KG1 (cell line): ENCODE data around the gene DGCR8.
A peak's percentile ranks its signal among the peaks of the same experiment; 100 is the strongest.

Experiments used
- DNase-seq: peaks from one replicate; lab custom pipeline; 2025; lab: John Stamatoyannopoulos, UW

Gene DGCR8

GRCh38 chr22:20079745-20080444 lies at the start of gene DGCR8:
Gene DGCR8 (plus strand): TSS chr22:20080241. CDS start chr22:20085964, 5,723 bp downstream.
- DNase-seq, result peak; percentile 80

DNA sequence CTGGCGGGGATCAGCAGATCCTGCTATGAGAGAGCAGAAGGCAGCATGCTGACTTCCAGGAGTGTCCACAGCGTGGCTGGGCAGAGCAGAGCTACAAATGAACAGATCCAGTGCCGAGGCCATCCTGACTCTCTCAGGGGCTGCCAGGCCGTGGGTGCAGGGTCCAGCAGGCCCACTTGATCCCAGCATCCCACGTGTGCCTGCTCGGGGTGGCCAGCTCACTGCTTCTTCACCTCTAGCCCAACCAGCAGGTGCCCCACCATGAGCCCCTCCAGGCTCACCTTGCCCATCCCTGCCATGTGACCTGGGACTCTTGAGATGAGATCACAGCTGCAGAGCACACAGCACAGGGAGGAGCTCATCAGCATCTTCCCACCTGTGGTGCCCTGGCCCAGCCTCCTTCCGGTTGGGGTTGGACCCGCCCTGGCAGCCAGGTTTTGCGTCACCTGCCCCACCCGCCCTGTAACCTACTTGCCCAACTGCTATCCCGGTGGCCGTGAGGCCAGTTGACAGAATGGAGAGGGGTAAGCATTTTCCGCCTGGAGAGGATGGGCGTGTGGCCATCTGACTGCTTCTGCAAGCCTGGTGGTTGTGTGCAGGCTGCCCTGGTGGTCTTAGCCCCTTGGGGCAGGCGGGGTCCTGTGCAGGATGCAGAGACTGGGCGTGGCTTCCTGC lies 48.2 kb upstream of the DGCR8 start:
- no peak for DNase-seq

DNA sequence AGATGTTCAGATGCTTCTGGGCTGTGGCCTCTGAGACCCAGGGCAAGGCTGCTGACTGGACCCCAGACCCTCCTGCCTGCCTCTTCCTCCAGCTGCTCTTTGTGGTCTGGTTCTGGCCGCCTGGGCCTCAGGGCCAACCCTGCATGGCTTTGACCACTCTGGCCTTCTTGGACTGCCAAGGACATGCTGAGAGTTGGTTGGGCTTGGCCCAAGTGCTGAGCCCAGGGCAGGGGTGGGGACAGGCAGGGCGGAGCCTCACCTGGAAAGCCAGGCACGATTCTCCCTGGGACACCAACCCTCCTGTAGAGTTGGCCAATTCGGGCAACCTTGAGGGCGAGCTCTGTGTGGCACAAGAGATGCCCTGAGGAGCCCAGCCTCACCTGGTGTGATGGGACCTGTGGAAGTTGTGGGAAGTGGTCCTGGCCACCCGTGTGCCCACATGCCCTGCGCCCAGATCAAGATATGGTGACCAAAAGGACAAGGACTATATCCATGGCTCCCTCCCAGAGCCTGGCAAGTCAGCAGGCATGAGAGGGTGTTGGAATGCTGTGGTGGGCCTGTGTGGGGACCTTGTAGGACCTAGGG lies 47.5 kb upstream of the DGCR8 start:
- no peak for DNase-seq

GRCh38 chr22:20033045-20033706 lies 46.9 kb upstream of the DGCR8 start:
- no peak for DNase-seq

DNA sequence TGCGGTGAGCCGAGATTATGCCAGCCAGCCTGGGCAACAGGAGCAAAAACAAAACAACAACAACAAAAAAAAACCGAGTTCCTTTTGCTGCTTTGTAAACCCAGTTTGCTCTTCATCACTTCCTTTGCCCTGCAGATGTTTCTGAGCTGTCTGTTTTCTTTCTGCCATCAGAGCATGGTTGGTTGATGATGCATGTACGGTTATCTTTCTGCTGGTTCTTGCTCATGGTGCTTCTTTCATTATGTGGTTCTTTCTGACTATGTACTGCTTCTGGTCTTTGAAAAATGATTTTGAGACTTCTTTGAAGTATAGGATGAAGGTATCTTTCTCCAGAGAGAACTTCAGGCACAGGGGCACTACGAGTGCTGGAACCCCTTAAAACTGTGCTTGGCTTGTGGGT lies 45.9 kb upstream of the DGCR8 start:
- no peak for DNase-seq

GRCh38 chr22:20035375-20036083 lies 44.5 kb upstream of the DGCR8 start:
- DNase-seq, result no peak

- DNase-seq, result no peak
These were observed 44.0 kb upstream of the DGCR8 start for GRCh38 chr22:20036084-20036482.

DNA sequence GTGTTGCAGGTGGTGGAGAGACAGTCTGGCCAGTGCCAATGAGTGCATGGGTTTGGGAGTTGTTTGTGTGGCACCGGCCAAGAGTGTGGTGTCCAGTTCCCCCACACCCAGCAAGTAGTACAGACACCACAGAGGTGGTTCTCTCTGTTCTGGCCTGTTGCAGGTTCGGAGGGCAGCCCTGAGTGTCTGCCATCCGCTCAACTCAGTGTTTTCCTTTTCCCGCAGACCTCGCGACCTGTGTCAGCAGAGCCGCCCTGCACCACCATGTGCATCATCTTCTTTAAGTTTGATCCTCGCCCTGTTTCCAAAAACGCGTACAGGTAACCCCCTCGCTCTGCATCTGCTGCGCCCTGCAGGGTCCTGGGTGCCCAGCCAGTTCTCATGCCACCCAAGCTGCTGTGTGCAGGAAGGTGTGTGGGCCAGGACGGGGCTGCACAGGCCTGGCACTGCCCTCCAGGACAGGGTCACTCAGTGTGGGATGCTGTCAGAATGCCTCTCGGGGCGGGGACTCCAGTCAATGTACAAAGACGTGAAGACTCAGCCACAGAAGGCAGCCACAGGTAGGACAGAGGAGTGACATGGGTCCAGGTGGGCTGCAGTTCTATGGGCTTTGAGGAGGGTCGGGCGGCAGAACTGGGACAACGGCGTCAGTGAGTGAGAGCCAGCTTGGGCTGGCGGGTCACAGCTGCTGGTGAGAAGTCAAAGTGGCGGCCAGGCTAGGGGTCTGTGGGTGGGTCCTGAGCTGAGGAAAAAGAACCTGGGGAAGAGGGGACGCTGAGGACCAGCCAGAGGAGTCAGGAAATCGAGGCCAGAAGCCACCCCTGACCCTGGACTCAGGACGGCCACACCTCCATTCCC lies 43.3 kb upstream of the DGCR8 start:
- no peak for DNase-seq

- DNase-seq, result no peak
These were observed 42.6 kb upstream of the DGCR8 start for GRCh38 chr22:20037419-20037818.

GRCh38 chr22:20038574-20038973 lies 41.5 kb upstream of the DGCR8 start:
- DNase-seq, result no peak

- no peak for DNase-seq
These were observed 40.2 kb upstream of the DGCR8 start for GRCh38 chr22:20039683-20040325.

- no peak for DNase-seq
These were observed 39.5 kb upstream of the DGCR8 start for GRCh38 chr22:20040327-20041200.

GRCh38 chr22:20043057-20043996 lies 36.7 kb upstream of the DGCR8 start:
- DNase-seq, result no peak

DNA sequence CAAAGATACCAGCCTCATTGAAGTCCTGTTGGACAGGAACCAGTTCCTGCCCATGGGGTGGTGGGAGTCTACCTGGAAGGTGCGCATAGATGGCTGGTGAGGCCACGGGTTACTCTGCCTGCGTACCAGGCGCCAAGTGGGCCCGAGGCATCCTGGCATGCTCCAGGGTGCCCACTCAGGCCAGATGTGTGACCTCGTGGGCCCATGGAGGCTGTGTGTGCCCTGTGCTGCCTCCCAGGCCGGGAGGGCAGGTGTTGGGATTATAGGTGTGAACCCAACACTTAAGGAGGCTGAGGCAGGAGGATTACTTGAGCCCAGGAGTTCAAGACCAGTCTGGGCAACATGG lies 36.1 kb upstream of the DGCR8 start:
- DNase-seq, result no peak

GRCh38 chr22:20044495-20045151 lies 35.4 kb upstream of the DGCR8 start:
- no peak for DNase-seq

DNA sequence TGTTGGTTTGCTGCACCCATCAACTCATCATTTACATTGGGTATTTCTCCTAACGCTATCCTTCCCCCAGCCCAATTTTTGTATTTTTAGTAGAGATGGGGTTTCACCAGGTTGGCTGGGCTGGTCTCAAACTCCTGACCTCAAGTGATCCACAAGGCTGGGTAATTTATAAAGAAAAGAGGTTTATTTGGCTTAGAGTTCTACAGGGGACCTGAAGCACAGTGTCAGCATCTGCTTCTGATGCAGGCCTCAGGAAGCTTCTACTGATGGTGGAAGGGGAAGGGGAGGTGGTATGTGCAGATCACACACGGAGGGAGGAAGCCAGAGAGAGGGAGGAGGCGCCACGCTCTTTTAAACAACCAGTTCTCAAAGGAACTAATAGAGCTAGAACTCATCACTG lies 33.3 kb upstream of the DGCR8 start:
- no peak for DNase-seq

GRCh38 chr22:20051927-20052308 lies 28.1 kb upstream of the DGCR8 start:
- no peak for DNase-seq
